Hematopoietic multipotent progenitor cell treated with erythropoietin and hydrocortisone succinate and interleukin-3 and kit ligand, for 15 days (in vitro differentiated cells): ENCODE data around the gene SLC2A9.
"Not testable (repeated sequence)": the region's sequence is repeated elsewhere in the genome, so short reads cannot be mapped to it uniquely, and the experiment has no call there.

Source experiments
- DNase-seq: peaks from one replicate; pipeline ENCODE4 v3.0.0-alpha.2; 2015; ENCODE audit warnings: low spot score

The SLC2A9 gene

GRCh38 chr4:9994246-9994847 is 26.9 kb downstream of the SLC2A9 start:
- no peak for DNase-seq

GRCh38 chr4:9989918-9990635 is 31.2 kb downstream of the SLC2A9 start:
- DNase-seq: no peak

- DNase-seq: no peak
Observed at GRCh38 chr4:9988933-9989332, 32.4 kb downstream of the SLC2A9 start.

- no peak for DNase-seq
Observed at GRCh38 chr4:9988363-9988749, 32.9 kb downstream of the SLC2A9 start.

GRCh38 chr4:9987749-9988362 is 33.4 kb downstream of the SLC2A9 start:
- no peak for DNase-seq

GRCh38 chr4:9984621-9985020 is 36.7 kb downstream of the SLC2A9 start:
- DNase-seq: no peak

GRCh38 chr4:9983211-9983610 is 38.1 kb downstream of the SLC2A9 start:
- DNase-seq: no peak

- not testable (repeated sequence) for DNase-seq
Observed at GRCh38 chr4:9981899-9982298, 39.4 kb downstream of the SLC2A9 start.

GRCh38 chr4:9980898-9981297 is 40.4 kb downstream of the SLC2A9 start:
- no peak for DNase-seq

GRCh38 chr4:9979101-9979701 is 42.1 kb downstream of the SLC2A9 start:
- DNase-seq: no peak

- DNase-seq: no peak
Observed at GRCh38 chr4:9977518-9978031, 43.7 kb downstream of the SLC2A9 start.

- DNase-seq: no peak
Observed at GRCh38 chr4:9976781-9977180, 44.5 kb downstream of the SLC2A9 start.

- DNase-seq: no peak
Observed at GRCh38 chr4:9976293-9976692, 45.0 kb downstream of the SLC2A9 start.

- DNase-seq: no peak
Observed at GRCh38 chr4:9971711-9972110, 49.6 kb downstream of the SLC2A9 start.

GRCh38 chr4:9970399-9971011 is 50.8 kb downstream of the SLC2A9 start:
- no peak for DNase-seq

GRCh38 chr4:9969526-9970398 is 51.5 kb downstream of the SLC2A9 start:
- no peak for DNase-seq

- no peak for DNase-seq
Observed at GRCh38 chr4:9968472-9968871, 52.8 kb downstream of the SLC2A9 start.

GRCh38 chr4:9964879-9965278 is 56.4 kb downstream of the SLC2A9 start:
- no peak for DNase-seq

GRCh38 chr4:9963328-9963727 is 58.0 kb downstream of the SLC2A9 start:
- DNase-seq: no peak

- no peak for DNase-seq
Observed at GRCh38 chr4:9962611-9963314, 58.5 kb downstream of the SLC2A9 start.

- DNase-seq: no peak
Observed at GRCh38 chr4:9954468-9954867, 66.8 kb downstream of the SLC2A9 start.
